Esophagus muscularis mucosa (tissue), 4 donors: ENCODE measurements around the gene ADD2. TPM values are rescaled to one million over a fixed set of nuclear protein-coding genes. Genes with fewer than 3 reads are reported as not detected.

ENCODE experiments used
- DNase-seq: peaks from one replicate; pipeline ENCODE4 v3.0.0-alpha.2; 2017; ENCODE audit errors: extremely low spot score
- H3K27ac ChIP-seq, 4 donors: fragments of 200-600 bp; sonication (generic); replicated peaks in 1 of 4; 1 replicate in 3 of 4; 2 replicates in 1 of 4; pipeline ENCODE4 v1.5.1; 2016 to 2019; ENCODE audit warnings: mild to moderate bottlenecking in 1 of 4
- H3K27me3 ChIP-seq, 4 donors: fragments of 200-600 bp; sonication (generic); one replicate each; pipeline versions ENCODE4 v1.5.1 to v1.6.0; 2016 to 2019
- H3K36me3 ChIP-seq, 4 donors: fragments of 200-600 bp; sonication (generic); one replicate each; pipeline ENCODE4 v1.5.1; 2016 to 2019
- H3K4me1 ChIP-seq, 4 donors: fragments of 200-600 bp; sonication (generic); one replicate each; pipeline ENCODE4 v1.5.1; 2016 to 2019
- H3K4me3 ChIP-seq, 4 donors: fragments of 200-600 bp; sonication (generic); 1 replicate in 2 of 4; 2 replicates in 2 of 4; pipeline ENCODE4 v1.5.1; 2016 to 2019; ENCODE audit warnings: mild to moderate bottlenecking in 4 of 4, moderate library complexity in 1 of 4
- H3K9me3 ChIP-seq, 4 donors: fragments of 200-600 bp; sonication (generic); 1 replicate in 3 of 4; 2 replicates in 1 of 4; pipeline ENCODE4 v1.5.1; 2016 to 2019
- CTCF ChIP-seq, 3 experiments: fragments of 200-600 bp in 2 of 3; fragments of 450-650 bp in 1 of 3; sonication (generic) in 2 of 3; IDR thresholded peaks; one replicate each; pipeline ENCODE4 v1.5.1; 2017 to 2019; ENCODE audit warnings: antibody characterized with exemption in 3 of 3, mild to moderate bottlenecking in 2 of 3, moderate library complexity in 1 of 3
- EP300 ChIP-seq: sonication (generic); formaldehyde crosslinking; IDR thresholded peaks from one replicate; pipeline ENCODE4 v1.6.1; 2017; ENCODE audit warnings: antibody characterized with exemption
- POLR2A ChIP-seq: fragments of 450-650 bp; IDR thresholded peaks from one replicate; pipeline ENCODE4 v1.6.1; 2017; ENCODE audit warnings: antibody characterized with exemption, moderate library complexity, mild to moderate bottlenecking, low read depth
- POLR2AphosphoS5 ChIP-seq, 2 donors: sonication (generic); formaldehyde crosslinking; IDR thresholded peaks; one replicate each; pipeline ENCODE4 v1.6.1; 2017; ENCODE audit warnings: antibody characterized with exemption in 2 of 2
- WGBS: methylation state at CpG from one replicate; pipeline ENCODE4 v1.1.5; 2018; 5-methylcytosine and 5-hydroxymethylcytosine counted together
- intact Hi-C: fragments of 100-400 bp; cut with DNase I; formaldehyde crosslinking; loops from one replicate; pipeline ENCODE4 v1.15.1; 2023
- total RNA-seq, 4 donors: library from RNA; depleted of rRNA; stranded (reverse); fragments of >200 nt; gene quantifications; one replicate each; pipeline versions ENCODE4 v1.1.0 to v1.2.1, GENCODE V29; 2016

Gene ADD2
- total RNA-seq, 4 donors from 2014 or later: 2.5 to 8.6 (median 5.0) TPM

GRCh38 chr2:70752396-70752795, 15.6 kb downstream of the ADD2 start:
- H3K9me3 ChIP-seq: no peaks in the 10 kb centered on the region
- no peaks in the 10 kb centered on the region for H3K4me1 ChIP-seq
- TF ChIP-seq CTCF (IDR thresholded peaks at IDR 0.05) (no peak), POLR2AphosphoS5 (IDR thresholded peaks at IDR 0.05) (no peak), POLR2A (no peak), EP300 (no peak)
- H3K27ac ChIP-seq: no peak overlapping the region
- no peak overlapping the region for H3K4me3 ChIP-seq
- DNase-seq: no peak
- intact Hi-C loops: no loop called here
- no peaks in the 10 kb centered on the region for H3K36me3 ChIP-seq
- WGBS: 68% methylated on average over 1 of the region's 1 CpG
- H3K27me3 ChIP-seq: peaks cover 0 to 42% (median 0%) of the 10 kb centered on the region in 4 donors

GRCh38 chr2:70751881-70752280, 16.1 kb downstream of the ADD2 start:
- H3K4me1 ChIP-seq: no peaks in the 10 kb centered on the region
- no peak overlapping the region for H3K27ac ChIP-seq
- WGBS: 77% methylated on average over 4 of the region's 4 CpGs
- H3K9me3 ChIP-seq: no peaks in the 10 kb centered on the region
- DNase-seq: no peak
- peaks cover 0 to 41% (median 0%) of the 10 kb centered on the region in 4 donors for H3K27me3 ChIP-seq
- TF ChIP-seq POLR2AphosphoS5 (IDR thresholded peaks at IDR 0.05): no peak
- no peak for TF ChIP-seq EP300
- no peak for TF ChIP-seq CTCF (IDR thresholded peaks at IDR 0.05)
- no peak for TF ChIP-seq POLR2A
- intact Hi-C loops: no loop called here
- no peaks in the 10 kb centered on the region for H3K36me3 ChIP-seq
- H3K4me3 ChIP-seq: no peak overlapping the region

GRCh38 chr2:70750320-70750719, 17.7 kb downstream of the ADD2 start:
- Histone ChIP-seq H3K9me3 (no peaks in the 10 kb centered on the region), H3K4me3 (no peak overlapping the region), H3K36me3 (no peaks in the 10 kb centered on the region), H3K27me3 (peaks cover 0 to 28% (median 0%) of the 10 kb centered on the region in 4 donors), H3K4me1 (no peaks in the 10 kb centered on the region), H3K27ac (no peak overlapping the region)
- DNase-seq: no peak
- intact Hi-C loops: no loop called here
- 79% methylated on average over 1 of the region's 1 CpG for WGBS
- TF ChIP-seq POLR2AphosphoS5 (IDR thresholded peaks at IDR 0.05) (no peak), EP300 (no peak), POLR2A (no peak), CTCF (IDR thresholded peaks at IDR 0.05) (no peak)

- Histone ChIP-seq H3K27ac (no peak overlapping the region), H3K4me1 (no peaks in the 10 kb centered on the region), H3K4me3 (no peak overlapping the region), H3K27me3 (peaks cover 0 to 10% (median 0%) of the 10 kb centered on the region in 4 donors), H3K36me3 (no peaks in the 10 kb centered on the region), H3K9me3 (no peaks in the 10 kb centered on the region)
- DNase-seq: no peak
- WGBS: 19% methylated on average over 1 of the region's 1 CpG
- no peak for TF ChIP-seq POLR2A
- TF ChIP-seq CTCF (IDR thresholded peaks at IDR 0.05): no peak
- no peak for TF ChIP-seq POLR2AphosphoS5 (IDR thresholded peaks at IDR 0.05)
- no peak for TF ChIP-seq EP300
- intact Hi-C loops: no loop called here
Observed at GRCh38 chr2:70748002-70748784, 19.8 kb downstream of the ADD2 start.
